ENCODE results near the gene ACSF3. TPM values are rescaled to one million over a fixed set of nuclear protein-coding genes. Genes with fewer than 3 reads are reported as not detected.

The ACSF3 gene
- total RNA-seq, 1 experiment from 2014 or later, result 55.2 TPM

GRCh38 chr16:89170346-89171215 lies 76.9 kb downstream of the ACSF3 start:
- no TSS peak for BruUV-seq (replicated peaks)
- H3K36me3 ChIP-seq (ENCODE audit: control insufficient read depth, insufficient read depth, low read length), result no peaks in the 10 kb centered on the region
- CTCF ChIA-PET, result interaction anchor here (0.7 to 1.2 kb wide), 6 partner anchors 14 to 433 kb away, joined by 3 to 10 read pairs (median 4); partner anchors contain the start of genes PIEZO1 and ZNF778
- no peaks in the 10 kb centered on the region for H3K9me3 ChIP-seq
- DNase-seq, result peak; percentile 83 to 85
- peaks cover 7% of the 10 kb centered on the region for H3K4me1 Mint-ChIP-seq (ENCODE audit: low read depth, unreplicated experiment)
- peaks cover 5% of the 10 kb centered on the region for H3K27me3 ChIP-seq (replicated peaks; ENCODE audit: control insufficient read depth, insufficient read depth, low read length)
- POLR2A ChIA-PET, result interaction anchor here (0.6 to 1.0 kb wide), 3 partner anchors 77 to 338 kb away, joined by 3 to 6 read pairs (median 5); partner anchors contain the start of gene SPG7
- no peaks in the 10 kb centered on the region for H3K36me3 Mint-ChIP-seq (ENCODE audit: insufficient read depth, unreplicated experiment)
- peaks cover 24% of the 10 kb centered on the region for H3K4me1 ChIP-seq
- no peak overlapping the region for H3K27ac Mint-ChIP-seq (ENCODE audit: unreplicated experiment)
- peak overlapping the region; percentile 74 for H3K4me3 Mint-ChIP-seq (ENCODE audit: unreplicated experiment)
- H3K4me3 ChIP-seq (ENCODE audit: low read depth, low read length), result peak overlapping the region; percentile 39
- TF ChIP-seq CTCF (IDR thresholded peaks at IDR 0.05; ENCODE audit: insufficient read depth in 1 of 2, low read depth in 1 of 2, low read length in 1 of 2, severe bottlenecking in 1 of 2, unreplicated experiment in 1 of 2), result peak in 1 of 2 experiments; percentile 18
- H3K9me3 Mint-ChIP-seq (ENCODE audit: unreplicated experiment), result no peaks in the 10 kb centered on the region
- peaks cover 5% of the 10 kb centered on the region for H3K27me3 Mint-ChIP-seq (ENCODE audit: insufficient read depth, unreplicated experiment)
- intact Hi-C loops (cut with micrococcal nuclease; ENCODE audit: unreplicated experiment), result loop anchor here (1.0 kb wide), 3 partner anchors 22 to 46 kb away; no protein-coding TSS in a partner anchor

GRCh38 chr16:89171216-89172170 lies 77.8 kb downstream of the ACSF3 start, which contains the start of gene CDH15:
CDH15 (plus strand) TSS chr16:89171748; CDS start chr16:89171832, 84 bp downstream.
- Mint-ChIP-seq H3K27me3 (ENCODE audit: insufficient read depth, unreplicated experiment) (peaks cover 6% of the 10 kb centered on the region), H3K4me3 (ENCODE audit: unreplicated experiment) (peak within 1 kb of the TSS; percentile 74), H3K27ac (ENCODE audit: unreplicated experiment) (no peak within 1 kb of the TSS), H3K36me3 (ENCODE audit: insufficient read depth, unreplicated experiment) (no peaks in the 10 kb centered on the region), H3K4me1 (ENCODE audit: low read depth, unreplicated experiment) (peaks cover 7% of the 10 kb centered on the region), H3K9me3 (ENCODE audit: unreplicated experiment) (no peaks in the 10 kb centered on the region)
- intact Hi-C loops (cut with micrococcal nuclease; ENCODE audit: unreplicated experiment), result loop anchor here (1.0 kb wide), 3 partner anchors 21 to 45 kb away; no protein-coding TSS in a partner anchor
- no TSS peak for BruUV-seq (replicated peaks)
- peak; percentile 98 to 99 for DNase-seq
- H3K36me3 ChIP-seq (ENCODE audit: control insufficient read depth, insufficient read depth, low read length), result no peaks in the 10 kb centered on the region
- ChIA-PET POLR2A (interaction anchor here (0.6 to 1.0 kb wide), 4 partner anchors 75 to 337 kb away, joined by 3 to 6 read pairs (median 6); partner anchors contain the start of gene SPG7), CTCF (interaction anchor here (0.6 to 1.2 kb wide), 7 partner anchors 15 to 434 kb away, joined by 3 to 10 read pairs (median 4); partner anchors contain the start of genes PIEZO1 and ZNF778)
- no peaks in the 10 kb centered on the region for H3K9me3 ChIP-seq
- H3K4me1 ChIP-seq, result peaks cover 24% of the 10 kb centered on the region
- no peak for TF ChIP-seq CTCF (IDR thresholded peaks at IDR 0.05; ENCODE audit: insufficient read depth in 1 of 2, low read depth in 1 of 2, low read length in 1 of 2, severe bottlenecking in 1 of 2, unreplicated experiment in 1 of 2)
- H3K4me3 ChIP-seq (ENCODE audit: low read depth, low read length), result peak within 1 kb of the TSS; percentile 39
- H3K27me3 ChIP-seq (replicated peaks; ENCODE audit: control insufficient read depth, insufficient read depth, low read length), result peaks cover 5% of the 10 kb centered on the region

- intact Hi-C loops (cut with micrococcal nuclease; ENCODE audit: unreplicated experiment), result no loop called here
- no TSS peak for BruUV-seq (replicated peaks)
- Mint-ChIP-seq H3K36me3 (ENCODE audit: insufficient read depth, unreplicated experiment) (no peaks in the 10 kb centered on the region), H3K27me3 (ENCODE audit: insufficient read depth, unreplicated experiment) (peaks cover 8% of the 10 kb centered on the region), H3K9me3 (ENCODE audit: unreplicated experiment) (no peaks in the 10 kb centered on the region), H3K4me3 (ENCODE audit: unreplicated experiment) (no peak overlapping the region), H3K4me1 (ENCODE audit: low read depth, unreplicated experiment) (peaks cover 7% of the 10 kb centered on the region), H3K27ac (ENCODE audit: unreplicated experiment) (no peak overlapping the region)
- H3K9me3 ChIP-seq, result no peaks in the 10 kb centered on the region
- ChIA-PET CTCF (no interaction called here), POLR2A (no interaction called here)
- peaks cover 5% of the 10 kb centered on the region for H3K27me3 ChIP-seq (replicated peaks; ENCODE audit: control insufficient read depth, insufficient read depth, low read length)
- H3K4me1 ChIP-seq, result peaks cover 20% of the 10 kb centered on the region
- no peak for DNase-seq
- no peak overlapping the region for H3K4me3 ChIP-seq (ENCODE audit: low read depth, low read length)
- no peak for TF ChIP-seq CTCF (IDR thresholded peaks at IDR 0.05; ENCODE audit: insufficient read depth in 1 of 2, low read depth in 1 of 2, low read length in 1 of 2, severe bottlenecking in 1 of 2, unreplicated experiment in 1 of 2)
- H3K36me3 ChIP-seq (ENCODE audit: control insufficient read depth, insufficient read depth, low read length), result no peaks in the 10 kb centered on the region
Observed at GRCh38 chr16:89172171-89172527, 78.5 kb downstream of the ACSF3 start.
